OCI-LY1 (cell line): ENCODE data around the gene SLIT3.

Source experiments
- H2AFZ ChIP-seq: fragments of 200-600 bp; sonication (generic), shearing (Covaris generic); 2 replicates; pipeline ENCODE4 v1.6.0; 2014; ENCODE audit warnings: antibody characterized with exemption, mild to moderate bottlenecking, low read length
- H3F3A ChIP-seq: fragments of 200-600 bp; sonication (generic), shearing (Covaris generic); 2 replicates; pipeline ENCODE4 v1.6.0; 2014; ENCODE audit warnings: mild to moderate bottlenecking, antibody characterized with exemption, low read length, moderate library complexity; ENCODE audit not compliant: insufficient read depth
- H3K27ac ChIP-seq: fragments of 200-600 bp; sonication (generic); 2 replicates; pipeline ENCODE4 v1.5.1; 2014; ENCODE audit warnings: low read length, mixed run types, mild to moderate bottlenecking, low read depth; ENCODE audit not compliant: poor library complexity, severe bottlenecking
- H3K27me3 ChIP-seq: fragments of 200-600 bp; sonication (generic); 2 replicates; pipeline ENCODE4 v1.6.0; 2014; ENCODE audit warnings: antibody characterized with exemption, mild to moderate bottlenecking, low read length, moderate library complexity; ENCODE audit not compliant: insufficient read depth
- H3K36me3 ChIP-seq: fragments of 200-600 bp; sonication (generic); 2 replicates; pipeline ENCODE4 v1.6.1; 2014; ENCODE audit warnings: mild to moderate bottlenecking, antibody characterized with exemption, low read length, moderate library complexity, mixed read lengths; ENCODE audit not compliant: insufficient read depth
- H3K4me1 ChIP-seq: fragments of 200-600 bp; sonication (generic); 2 replicates; pipeline ENCODE4 v1.5.1; 2014; ENCODE audit warnings: mild to moderate bottlenecking, low read length, moderate library complexity; ENCODE audit not compliant: insufficient read depth, severe bottlenecking
- H3K4me2 ChIP-seq: fragments of 200-600 bp; sonication (generic), shearing (Covaris generic); 2 replicates; pipeline ENCODE4 v1.6.1; 2014; ENCODE audit warnings: low read length
- H3K4me3 ChIP-seq: fragments of 200-600 bp; sonication (generic); 2 replicates; pipeline ENCODE4 v1.5.1; 2014; ENCODE audit warnings: low read length, low read depth, mild to moderate bottlenecking, mixed read lengths; ENCODE audit not compliant: poor library complexity, severe bottlenecking
- H3K79me2 ChIP-seq: fragments of 200-600 bp; shearing (Covaris generic); 2 replicates; pipeline ENCODE4 v1.6.1; 2016; ENCODE audit warnings: mixed run types, low read length, mixed read lengths; ENCODE audit not compliant: insufficient read depth
- H3K9ac ChIP-seq: fragments of 200-600 bp; sonication (generic), shearing (Covaris generic); 2 replicates; pipeline ENCODE4 v1.6.1; 2014; ENCODE audit warnings: mild to moderate bottlenecking, low read length, mixed read lengths
- H3K9me2 ChIP-seq: fragments of 200-600 bp; sonication (generic), shearing (Covaris generic); 2 replicates; pipeline ENCODE4 v1.6.1; 2014; ENCODE audit warnings: low read depth, mild to moderate bottlenecking, low read length, mixed read lengths
- H3K9me3 ChIP-seq: fragments of 200-600 bp; shearing (Covaris generic); 2 replicates; pipeline ENCODE4 v1.6.1; 2014; ENCODE audit warnings: low read length, mixed read lengths
- H4K20me1 ChIP-seq: fragments of 200-600 bp; sonication (generic), shearing (Covaris generic); 2 replicates; pipeline ENCODE4 v1.6.0; 2016; ENCODE audit warnings: mild to moderate bottlenecking, low read length; ENCODE audit not compliant: insufficient read depth
- EZH2 ChIP-seq: fragments of 200-600 bp; sonication (generic), shearing (Covaris generic); IDR thresholded peaks from 2 replicates; pipeline ENCODE4 v1.8.0; 2017; ENCODE audit warnings: borderline replicate concordance, mixed run types, mild to moderate bottlenecking, antibody characterized with exemption, low read length, moderate library complexity, mixed read lengths
- TF ChIP-seq, protein P1 (sequence below): fragments of 200-600 bp; sonication (generic), shearing (Covaris generic); IDR thresholded peaks from 2 replicates; pipeline ENCODE4 v1.5.1; 2017; ENCODE audit warnings: mild to moderate bottlenecking, antibody characterized with exemption, low read length, moderate library complexity, mixed read lengths

SLIT3 gene

DNA sequence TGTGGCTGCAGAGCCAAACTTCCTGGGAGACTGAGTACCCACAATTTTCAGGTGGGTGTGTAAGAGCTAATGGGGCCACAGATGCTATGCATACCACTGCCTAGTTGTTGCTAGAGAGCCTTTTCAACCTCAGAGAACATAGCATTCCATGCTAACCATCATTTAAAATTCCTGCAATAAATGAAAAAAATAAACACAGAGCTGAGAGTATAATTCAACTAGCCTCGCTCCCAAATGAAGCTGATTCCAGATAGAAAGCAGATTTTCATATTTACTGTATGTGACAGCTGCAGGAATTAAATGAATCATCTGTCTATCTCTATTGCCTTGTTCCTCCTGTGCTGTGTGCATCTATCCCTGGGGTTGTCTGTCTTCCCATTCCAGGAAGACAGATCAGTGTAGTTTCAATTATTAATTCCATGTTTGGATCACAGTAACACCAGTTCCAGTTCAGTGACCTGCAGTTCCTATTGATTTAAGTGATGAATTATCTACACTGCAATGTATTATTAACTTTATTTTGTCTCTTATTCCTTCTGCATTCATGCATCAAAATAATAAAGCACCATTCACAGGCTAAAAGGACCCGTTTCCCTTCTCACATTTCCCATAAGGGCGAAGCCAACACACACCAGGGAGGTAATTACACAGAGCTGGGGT, 324.5 kb downstream of the SLIT3 start:
- no peak overlapping the region for H3K27ac ChIP-seq
- no peak overlapping the region for H3K4me2 ChIP-seq
- H3K79me2 ChIP-seq = no peaks in the 10 kb centered on the region
- H3K9me3 ChIP-seq = no peaks in the 10 kb centered on the region
- no peak overlapping the region for H2AFZ ChIP-seq
- no peaks in the 10 kb centered on the region for H3K4me1 ChIP-seq
- H4K20me1 ChIP-seq = no peaks in the 10 kb centered on the region
- no peak overlapping the region for H3K4me3 ChIP-seq
- no peaks in the 10 kb centered on the region for H3K36me3 ChIP-seq
- H3F3A ChIP-seq = no peaks in the 10 kb centered on the region
- no peaks in the 10 kb centered on the region for H3K9me2 ChIP-seq
- H3K27me3 ChIP-seq = no peaks in the 10 kb centered on the region
- no peak overlapping the region for H3K9ac ChIP-seq
- TF ChIP-seq, protein P1, sequence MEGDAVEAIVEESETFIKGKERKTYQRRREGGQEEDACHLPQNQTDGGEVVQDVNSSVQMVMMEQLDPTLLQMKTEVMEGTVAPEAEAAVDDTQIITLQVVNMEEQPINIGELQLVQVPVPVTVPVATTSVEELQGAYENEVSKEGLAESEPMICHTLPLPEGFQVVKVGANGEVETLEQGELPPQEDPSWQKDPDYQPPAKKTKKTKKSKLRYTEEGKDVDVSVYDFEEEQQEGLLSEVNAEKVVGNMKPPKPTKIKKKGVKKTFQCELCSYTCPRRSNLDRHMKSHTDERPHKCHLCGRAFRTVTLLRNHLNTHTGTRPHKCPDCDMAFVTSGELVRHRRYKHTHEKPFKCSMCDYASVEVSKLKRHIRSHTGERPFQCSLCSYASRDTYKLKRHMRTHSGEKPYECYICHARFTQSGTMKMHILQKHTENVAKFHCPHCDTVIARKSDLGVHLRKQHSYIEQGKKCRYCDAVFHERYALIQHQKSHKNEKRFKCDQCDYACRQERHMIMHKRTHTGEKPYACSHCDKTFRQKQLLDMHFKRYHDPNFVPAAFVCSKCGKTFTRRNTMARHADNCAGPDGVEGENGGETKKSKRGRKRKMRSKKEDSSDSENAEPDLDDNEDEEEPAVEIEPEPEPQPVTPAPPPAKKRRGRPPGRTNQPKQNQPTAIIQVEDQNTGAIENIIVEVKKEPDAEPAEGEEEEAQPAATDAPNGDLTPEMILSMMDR = no peak
- TF ChIP-seq EZH2 = no peak

DNA sequence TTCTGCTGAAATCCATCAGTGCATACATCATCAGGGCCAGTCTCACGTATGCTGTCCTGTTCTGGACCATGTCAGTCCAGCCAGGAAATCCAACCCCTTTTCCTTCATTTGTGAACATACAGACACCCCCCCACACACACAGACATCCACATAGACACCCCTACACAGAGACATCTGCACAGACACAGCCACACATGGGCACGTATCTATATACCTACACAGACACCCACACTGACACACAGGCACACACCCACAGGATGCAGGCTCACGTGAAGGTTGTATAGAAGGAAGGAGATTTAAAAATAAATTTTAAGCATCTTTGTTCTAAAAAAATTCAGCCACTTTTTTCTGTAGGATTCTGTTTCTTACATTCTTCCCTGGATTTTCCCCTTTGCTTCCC, 325.6 kb downstream of the SLIT3 start:
- no peaks in the 10 kb centered on the region for H3K9me2 ChIP-seq
- no peaks in the 10 kb centered on the region for H3K27me3 ChIP-seq
- H3K9ac ChIP-seq = no peak overlapping the region
- TF ChIP-seq EZH2 = no peak
- TF ChIP-seq, protein P1 = no peak
- H3K4me3 ChIP-seq = no peak overlapping the region
- no peaks in the 10 kb centered on the region for H3F3A ChIP-seq
- no peaks in the 10 kb centered on the region for H3K36me3 ChIP-seq
- no peaks in the 10 kb centered on the region for H3K4me1 ChIP-seq
- H4K20me1 ChIP-seq = no peaks in the 10 kb centered on the region
- no peaks in the 10 kb centered on the region for H3K9me3 ChIP-seq
- no peaks in the 10 kb centered on the region for H3K79me2 ChIP-seq
- no peak overlapping the region for H3K4me2 ChIP-seq
- no peak overlapping the region for H3K27ac ChIP-seq
- no peak overlapping the region for H2AFZ ChIP-seq

DNA sequence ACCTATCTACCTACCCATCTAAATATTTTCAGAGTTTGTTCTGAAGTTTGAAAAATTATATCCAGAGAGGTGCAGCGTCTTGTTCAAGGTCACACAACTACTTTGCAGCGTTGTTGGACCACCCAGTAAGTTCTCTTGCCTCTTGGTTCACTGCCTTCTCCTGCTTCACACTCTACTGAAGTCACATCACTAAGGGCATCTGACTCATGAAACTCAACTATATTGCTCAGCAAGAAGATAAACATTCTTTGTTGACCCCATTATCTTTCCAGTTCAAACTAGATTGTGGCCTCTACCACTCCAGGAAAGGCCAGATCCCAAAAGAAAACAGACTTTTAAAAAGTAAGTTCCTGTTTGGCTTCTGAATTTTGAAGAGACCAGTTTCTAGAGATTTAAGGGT, 326.9 kb downstream of the SLIT3 start:
- Histone ChIP-seq H2AFZ (no peak overlapping the region), H3K79me2 (no peaks in the 10 kb centered on the region)
- TF ChIP-seq, protein P1 = no peak
- TF ChIP-seq EZH2 = no peak

More for the DNA sequence above, 326.9 kb downstream of the SLIT3 start:
- H3K9me3 ChIP-seq = no peaks in the 10 kb centered on the region
- no peaks in the 10 kb centered on the region for H4K20me1 ChIP-seq
- H3K27me3 ChIP-seq = no peaks in the 10 kb centered on the region
- H3K9me2 ChIP-seq = no peaks in the 10 kb centered on the region
- no peak overlapping the region for H3K9ac ChIP-seq
- H3F3A ChIP-seq = no peaks in the 10 kb centered on the region
- H3K4me1 ChIP-seq = no peaks in the 10 kb centered on the region
- no peak overlapping the region for H3K27ac ChIP-seq
- no peak overlapping the region for H3K4me2 ChIP-seq
- no peaks in the 10 kb centered on the region for H3K36me3 ChIP-seq
- H3K4me3 ChIP-seq = no peak overlapping the region
